NCI-H446 (cell line): Measurements from ENCODE around the gene IL31.

Experiments used
- DNase-seq, 2 experiments: peaks; one replicate each; lab custom pipeline; 2025; lab: John Stamatoyannopoulos, UW

The IL31 gene

DNA sequence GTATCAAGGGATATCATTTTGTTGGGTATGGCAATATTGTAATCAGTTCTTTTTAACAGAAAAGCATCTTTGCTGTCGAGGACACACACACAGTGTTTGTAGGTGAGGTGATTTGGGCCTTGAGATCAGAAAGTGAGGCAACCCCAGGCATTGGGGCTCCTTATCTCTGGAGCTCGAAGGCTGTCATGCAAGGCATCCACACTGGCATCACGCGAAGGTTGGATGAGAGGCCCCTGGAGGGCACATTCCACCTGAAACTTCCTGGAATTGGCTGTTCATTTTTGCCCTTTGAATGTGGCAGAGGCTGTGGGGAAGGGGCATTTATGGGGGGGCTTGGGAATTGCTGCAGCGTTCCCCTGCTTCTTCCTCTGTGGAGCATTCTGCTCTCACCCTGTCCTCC lies 45.5 kb downstream of the IL31 start:
- no peak for DNase-seq

DNA sequence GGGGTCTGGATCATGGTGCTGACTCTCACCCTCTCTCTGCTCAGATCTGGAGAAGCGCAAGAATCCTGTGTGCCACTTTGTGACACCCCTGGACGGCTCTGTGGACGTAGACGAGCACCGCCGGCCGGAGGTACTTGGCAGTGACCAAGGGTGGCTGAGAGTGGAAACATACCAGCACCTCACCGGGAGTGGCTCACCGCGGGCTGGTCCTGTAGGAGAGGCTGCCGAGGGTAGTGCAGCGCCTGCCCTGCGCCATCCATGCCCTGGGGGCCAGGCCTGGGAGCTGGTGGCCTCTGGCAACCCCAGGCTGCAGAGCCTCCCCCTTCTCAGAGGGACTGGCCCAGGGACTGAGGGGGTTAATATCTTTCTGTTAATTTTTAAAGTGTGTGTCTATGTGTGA lies 46.2 kb downstream of the IL31 start:
- DNase-seq, result no peak

GRCh38 chr12:122126713-122127597 lies 47.1 kb downstream of the IL31 start:
- DNase-seq, result no peak

DNA sequence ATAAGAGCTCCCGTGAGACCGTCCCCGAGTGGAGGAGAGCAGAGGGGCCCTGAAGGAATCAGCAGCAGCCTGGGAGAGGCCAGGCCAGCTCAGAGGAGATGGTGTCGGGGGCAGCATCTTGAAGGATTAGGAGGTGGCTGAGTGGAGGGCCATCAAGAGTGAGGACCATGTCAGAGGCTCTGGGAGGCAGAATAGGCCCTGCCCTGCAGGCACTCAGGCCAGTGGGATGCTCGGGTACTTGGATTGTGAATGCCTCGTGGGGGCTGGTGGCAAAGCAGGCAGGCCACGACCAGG lies 47.7 kb downstream of the IL31 start:
- no peak for DNase-seq

DNA sequence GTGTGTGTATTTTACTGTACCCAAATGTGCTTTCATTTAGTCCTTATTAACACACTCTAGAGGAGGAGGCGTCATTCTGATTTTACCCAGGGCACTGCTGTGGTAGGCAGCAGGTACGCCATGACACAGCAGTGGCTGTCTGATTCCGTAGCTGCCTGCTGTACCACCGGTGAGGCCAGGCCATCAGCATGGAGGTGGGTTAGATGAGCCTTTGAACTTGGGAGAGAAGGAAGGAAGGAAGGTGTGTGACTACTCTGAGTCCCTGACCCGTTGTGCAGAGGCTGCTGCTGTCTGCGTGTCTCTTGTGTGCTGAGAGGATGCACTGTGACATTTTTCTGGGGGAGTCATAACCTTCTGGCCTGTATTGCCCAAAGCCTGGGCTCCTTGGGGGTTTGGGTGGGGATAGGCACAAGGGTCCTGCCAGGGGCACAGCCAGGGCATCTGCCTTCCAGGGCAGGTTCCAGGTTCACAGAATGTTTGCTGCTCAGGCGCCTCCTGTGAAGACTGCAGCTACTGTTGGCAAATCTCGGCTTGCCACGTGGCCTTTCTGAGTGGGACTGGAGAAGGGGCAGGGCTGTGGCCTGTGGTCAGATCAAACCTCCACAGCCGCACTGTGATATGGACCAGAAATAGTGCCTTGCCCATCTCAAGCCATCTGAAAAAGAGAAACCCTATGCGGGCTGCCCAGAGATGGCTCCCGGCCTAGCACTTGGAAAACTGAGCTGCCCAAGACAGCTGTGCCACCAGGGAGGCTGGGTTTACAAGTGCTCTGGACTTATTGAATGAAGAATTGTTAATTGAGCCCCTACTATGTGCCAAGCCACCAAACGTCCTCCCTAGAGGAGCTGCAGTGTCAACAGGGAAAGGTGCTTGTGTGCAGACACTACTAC lies 48.3 kb downstream of the IL31 start:
- DNase-seq, result no peak

- no peak for DNase-seq
Observed at GRCh38 chr12:122124370-122124769, 49.7 kb downstream of the IL31 start.

- DNase-seq, result no peak
Observed at GRCh38 chr12:122123761-122124145, 50.3 kb downstream of the IL31 start.

- peak; percentile 73 to 74 for DNase-seq
Observed at GRCh38 chr12:122123051-122123760, 50.8 kb downstream of the IL31 start.
